ENCODE results near the gene UBE2E2.

Gene UBE2E2

DNA sequence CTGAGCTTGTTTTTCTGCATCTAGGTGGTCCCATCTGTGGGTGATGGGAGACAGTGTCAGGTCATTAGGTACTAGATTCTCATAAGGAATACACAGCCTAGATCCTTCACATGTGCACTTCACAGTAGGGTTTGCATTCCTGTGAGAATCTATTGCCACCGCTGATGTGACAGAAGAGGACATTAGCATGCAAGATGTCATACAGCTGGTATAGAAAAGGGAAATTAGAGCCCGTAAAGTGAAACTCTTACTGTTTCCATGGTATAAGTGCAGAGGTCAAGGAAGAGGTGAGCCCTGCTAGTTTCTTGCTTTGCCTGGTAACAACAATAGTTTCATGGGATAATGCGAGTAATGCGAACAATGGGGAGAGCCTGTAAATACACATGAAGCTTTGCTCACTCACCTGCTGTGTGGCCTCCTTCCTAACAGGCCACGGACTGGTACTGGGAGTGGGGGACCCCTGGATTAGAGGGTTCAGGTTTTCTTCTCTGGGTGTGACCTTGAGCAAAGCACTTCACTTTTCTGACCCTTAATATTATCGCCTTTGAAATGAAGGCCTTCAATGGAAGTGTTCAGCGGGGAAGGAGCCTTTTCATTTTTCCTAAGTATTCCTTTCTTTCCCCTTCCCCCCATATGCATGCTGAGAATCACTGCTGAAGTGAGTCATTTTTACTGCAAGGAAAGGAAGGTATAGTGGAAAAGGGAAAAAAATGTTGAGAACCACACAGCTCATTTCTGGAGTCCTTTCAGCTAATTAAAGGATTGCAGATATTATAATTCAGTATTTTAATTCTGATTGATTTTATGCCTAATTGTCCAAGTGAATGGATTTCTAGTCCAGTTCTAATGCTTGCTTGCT, 286.4 kb downstream of the UBE2E2 start:
- DNase-seq = no peak

DNA sequence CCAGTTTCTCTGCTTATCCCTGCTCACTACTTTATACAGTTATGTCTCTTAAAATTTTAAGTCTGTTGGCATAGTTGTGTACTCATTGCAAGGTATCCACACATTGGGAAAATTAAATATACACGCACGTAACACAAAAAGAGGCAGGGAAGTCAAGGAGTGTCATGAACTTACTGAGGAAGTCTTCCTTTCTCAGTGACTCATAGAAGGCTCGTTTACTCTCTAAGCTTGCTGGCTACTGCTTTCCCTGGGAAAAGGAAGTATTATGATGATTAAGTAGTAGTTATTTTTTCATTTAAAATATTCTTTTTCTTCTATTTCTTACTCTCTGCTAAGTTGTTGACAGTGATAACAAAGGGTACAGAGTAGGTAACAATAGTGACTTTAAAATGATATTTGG, 287.3 kb downstream of the UBE2E2 start:
- DNase-seq = no peak

DNA sequence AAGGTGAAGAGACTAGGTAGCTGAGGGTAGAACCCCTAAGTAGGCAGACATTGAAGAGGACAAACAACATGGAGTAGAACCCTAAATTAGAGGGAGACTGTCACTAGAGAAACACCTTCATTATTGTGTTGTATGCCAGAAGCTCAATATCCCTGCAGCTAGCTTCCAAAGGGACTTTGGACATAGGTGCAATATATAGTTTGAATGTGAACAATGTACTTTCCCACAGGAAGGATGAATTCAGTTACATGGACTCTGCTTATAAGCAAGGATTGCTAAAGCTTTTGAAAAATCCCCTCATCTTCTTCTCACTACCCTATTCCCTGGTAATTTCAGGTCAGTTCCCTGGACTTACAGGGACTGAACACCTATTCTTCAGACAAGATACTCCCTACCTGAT, 288.9 kb downstream of the UBE2E2 start:
- no peak for DNase-seq

DNA sequence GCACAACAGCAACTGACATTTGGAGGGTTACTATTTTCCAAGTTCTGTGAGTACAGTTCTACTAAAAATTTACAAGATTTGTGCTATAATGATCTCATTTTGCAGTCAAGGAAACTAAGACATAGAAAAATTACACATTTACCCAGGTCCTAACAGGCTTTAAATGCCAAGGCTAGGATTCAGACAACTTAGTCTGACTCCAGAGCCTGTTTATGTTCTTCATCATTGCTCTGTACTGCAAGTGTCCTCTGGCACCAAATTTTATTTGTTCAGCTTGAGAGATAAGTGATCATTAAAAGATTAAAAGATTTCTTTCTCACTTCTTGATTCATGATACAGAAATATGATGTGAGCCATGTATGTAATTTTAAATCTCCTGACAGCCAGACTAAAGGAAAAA, 290.8 kb downstream of the UBE2E2 start:
- no peak for DNase-seq

DNA sequence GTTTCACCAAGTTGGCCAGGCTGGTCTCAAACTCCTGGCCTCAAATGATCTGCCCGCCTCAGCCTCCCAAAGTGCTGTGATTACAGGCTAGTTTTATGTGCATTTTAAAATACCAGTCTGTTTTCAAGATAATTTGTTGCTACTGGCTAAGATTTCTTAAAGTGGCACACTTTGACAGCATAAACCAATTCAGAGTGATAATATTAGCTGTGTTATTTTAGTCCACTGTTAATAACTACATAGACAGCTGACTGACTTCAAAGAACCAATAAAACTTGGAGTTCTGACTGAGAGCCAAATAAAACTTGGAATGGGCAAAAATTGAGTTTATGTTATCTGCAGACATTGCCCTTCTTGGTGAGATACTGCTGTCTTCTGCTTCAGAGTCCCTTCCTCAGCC, 291.8 kb downstream of the UBE2E2 start:
- no peak for DNase-seq

DNA sequence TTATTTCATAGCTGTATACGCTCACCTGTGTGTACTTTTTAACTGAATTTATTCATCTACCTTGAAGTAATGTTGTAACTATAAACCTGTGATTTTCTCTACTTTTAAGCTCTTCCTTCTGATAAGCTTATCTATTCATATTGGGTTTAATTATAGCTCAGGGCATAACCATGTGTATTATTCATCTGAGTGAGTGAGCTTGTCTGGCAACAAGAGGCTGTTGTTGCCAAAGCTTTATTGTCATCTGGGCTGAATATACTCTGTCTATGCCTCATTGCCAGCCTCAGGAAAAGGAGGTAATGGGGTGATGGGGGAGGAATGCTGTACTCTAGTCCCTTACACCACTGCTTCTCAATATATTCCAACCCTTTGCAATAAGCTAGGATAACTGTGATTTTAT, 292.4 kb downstream of the UBE2E2 start:
- no peak for DNase-seq

DNA sequence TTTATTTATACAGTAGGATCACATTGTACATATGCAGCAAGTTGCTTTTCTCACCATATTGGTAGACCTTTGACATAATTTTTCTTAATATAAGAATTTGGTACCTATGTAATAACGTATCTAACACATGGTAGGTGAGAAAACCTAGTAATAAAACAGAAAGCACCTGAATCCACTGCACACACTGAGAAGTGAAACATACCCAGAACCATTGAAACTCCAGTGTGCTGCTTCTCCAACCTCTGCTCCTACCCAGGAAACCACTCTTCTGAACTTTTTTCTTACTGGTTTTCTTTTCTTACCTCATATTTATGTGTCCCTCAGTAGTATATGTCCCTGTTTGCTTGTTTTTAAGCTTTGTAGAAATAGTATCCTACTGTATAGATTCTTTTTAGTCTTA, 293.0 kb downstream of the UBE2E2 start:
- no peak for DNase-seq

DNA sequence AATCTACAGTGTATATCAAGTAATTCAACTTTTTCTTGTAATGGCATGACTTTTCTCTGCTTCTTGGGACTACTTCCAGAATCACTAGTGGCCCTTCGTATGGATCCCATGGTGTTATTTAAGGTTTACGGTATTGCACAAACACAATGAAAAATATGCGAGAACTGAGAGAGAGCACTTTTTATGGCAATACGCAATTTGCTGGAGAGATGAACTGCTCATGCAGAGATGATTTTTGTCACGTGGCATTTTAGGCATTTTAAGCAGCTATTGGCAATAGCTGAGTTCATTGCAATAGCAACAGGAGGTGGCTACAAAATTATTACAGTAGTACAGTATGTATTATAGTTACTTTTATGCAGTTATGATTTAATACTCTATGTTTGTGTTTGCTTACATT, 294.0 kb downstream of the UBE2E2 start:
- no peak for DNase-seq

DNA sequence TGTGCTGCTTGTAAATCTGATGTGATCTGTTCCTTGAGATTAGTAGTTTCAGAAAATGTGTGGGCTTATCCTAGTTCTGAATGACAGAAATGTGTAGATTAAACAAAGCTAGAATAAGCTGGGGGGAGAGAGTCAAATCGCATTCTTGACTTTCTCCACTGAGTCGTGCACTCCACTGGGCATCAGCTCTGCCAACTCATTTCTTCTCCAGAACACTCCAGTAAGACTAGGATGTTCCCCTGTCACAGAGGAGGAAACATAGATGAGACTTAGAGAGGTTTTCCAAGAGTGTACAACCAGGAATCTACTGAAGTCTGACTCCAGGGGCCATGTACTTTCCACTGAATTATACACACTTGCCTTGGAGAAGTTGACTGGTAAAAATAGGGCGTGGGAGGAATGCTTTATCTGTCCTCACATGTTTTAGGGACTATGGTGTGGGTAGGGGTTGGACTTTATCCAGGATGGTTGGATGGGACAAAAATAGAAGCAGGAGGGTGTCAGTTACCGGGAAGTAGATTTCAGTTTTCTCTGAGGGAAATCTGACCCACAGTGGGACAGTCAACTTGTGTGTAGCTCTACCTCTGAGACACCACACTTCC, 298.2 kb downstream of the UBE2E2 start:
- DNase-seq = no peak

DNA sequence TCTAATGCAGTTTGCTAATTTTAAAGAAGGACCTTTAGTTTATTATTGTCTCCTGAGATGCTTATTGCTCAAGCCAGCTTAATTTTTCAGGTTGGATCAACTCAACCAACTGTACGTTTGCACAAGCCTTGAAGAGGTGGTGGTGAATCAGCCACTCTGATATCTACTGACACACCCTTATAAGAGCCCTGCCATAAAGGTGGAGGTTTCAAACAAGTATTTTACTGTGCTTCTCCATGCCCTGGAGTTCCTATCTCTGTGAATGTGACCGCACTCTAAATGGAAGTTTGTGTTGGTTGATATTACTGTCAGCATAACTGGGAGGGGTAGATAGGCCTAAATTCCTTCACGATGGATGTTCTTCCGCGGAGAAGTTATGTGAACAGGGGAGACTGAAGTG, 305.3 kb downstream of the UBE2E2 start:
- DNase-seq = no peak

DNA sequence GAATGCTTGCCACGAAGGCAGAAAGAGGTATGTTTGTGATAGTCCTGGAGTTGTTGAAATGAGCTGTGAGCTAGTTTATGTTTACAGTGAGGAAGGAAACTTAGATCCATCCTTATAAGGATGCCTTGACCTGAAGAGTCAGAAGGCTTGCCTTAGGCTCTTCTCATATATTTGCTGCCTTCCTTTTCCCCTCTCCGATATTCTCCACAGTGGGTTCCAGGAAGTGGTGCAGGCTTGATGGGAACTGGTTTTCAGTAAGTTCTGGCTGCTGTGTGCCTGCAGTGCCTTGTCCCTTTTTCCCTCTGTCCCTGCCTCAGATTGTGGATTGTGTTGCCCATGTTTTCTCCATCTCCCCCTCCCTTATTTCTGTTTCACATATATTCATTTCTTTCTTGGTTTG, 315.3 kb downstream of the UBE2E2 start:
- no peak for DNase-seq

DNA sequence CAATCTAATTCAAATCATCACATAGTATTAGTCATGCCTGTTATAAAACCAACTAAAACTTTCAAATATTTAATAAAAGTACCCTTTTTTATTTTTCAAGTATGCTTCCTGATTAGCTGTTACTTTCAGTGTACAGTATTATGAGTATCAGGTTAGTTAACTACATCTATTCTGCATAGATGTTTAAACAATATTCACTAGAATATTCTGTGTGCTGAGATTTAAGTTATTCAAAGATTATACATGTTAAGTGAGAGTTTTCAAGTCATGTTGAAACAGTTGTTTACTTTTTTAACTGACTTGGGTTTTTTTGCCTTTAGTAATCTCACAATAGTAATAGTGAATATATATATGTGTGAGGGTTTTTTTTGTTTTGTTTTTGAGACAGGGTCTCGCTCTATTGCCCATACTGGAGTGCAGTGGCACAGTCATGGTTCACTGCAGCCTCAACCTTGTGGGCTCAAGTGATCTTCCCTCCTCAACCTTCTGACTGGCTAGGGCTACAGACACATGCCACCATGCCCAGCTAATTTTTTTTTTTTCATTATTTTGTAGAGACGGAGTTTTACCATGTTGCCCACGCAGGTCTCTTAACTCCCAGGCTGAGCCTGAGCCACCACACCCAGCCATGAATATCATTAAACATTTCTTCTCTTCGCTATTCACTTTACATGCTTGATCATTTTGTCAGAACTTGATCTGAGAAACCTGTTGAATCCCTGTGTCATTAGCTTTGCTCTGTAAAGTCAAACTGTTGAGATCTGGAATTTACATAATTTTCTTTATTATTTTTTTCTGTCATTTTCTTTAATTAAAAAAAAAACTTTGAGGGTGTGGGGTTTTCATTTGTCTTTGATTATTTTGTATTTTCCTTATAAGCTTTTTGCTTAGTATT, 316.4 kb downstream of the UBE2E2 start:
- DNase-seq = no peak

DNA sequence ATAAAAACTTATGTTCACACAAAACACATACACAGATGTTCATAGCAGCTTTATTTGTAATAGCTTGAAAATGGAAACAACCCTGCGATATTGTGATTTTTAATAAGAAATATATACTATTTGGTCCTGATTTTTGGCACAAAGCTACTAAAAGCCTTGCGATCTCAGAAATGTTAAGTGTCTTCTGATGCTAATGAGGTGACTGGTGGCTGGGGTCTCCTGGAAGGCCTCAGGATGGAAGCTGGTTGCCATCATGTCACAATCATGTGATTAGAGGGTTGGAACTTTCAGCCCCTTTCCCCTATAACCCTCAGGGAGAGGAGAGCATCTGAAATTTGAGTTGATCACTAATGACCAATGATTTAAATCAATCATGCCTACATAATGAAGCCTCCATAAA, 324.2 kb downstream of the UBE2E2 start:
- DNase-seq = no peak

DNA sequence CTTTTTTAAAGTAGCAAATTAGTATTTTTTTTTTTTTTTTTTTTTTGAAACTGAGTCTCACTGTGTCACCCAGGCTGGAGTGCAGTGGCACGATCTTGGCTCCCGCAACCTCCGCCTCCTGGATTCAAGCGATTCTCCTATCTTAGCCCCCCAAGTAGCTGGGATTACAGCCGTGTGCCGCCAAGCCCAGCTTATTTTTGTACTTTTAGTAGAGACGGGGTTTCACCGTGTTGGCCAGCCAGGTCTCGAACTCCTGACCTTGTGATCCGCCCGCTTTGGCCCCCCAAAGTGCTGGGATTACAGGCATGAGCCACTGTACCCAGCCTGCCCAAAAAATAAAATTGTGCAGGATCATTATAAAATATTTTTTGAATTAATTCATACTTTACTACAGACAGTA, 330.5 kb downstream of the UBE2E2 start:
- no peak for DNase-seq

DNA sequence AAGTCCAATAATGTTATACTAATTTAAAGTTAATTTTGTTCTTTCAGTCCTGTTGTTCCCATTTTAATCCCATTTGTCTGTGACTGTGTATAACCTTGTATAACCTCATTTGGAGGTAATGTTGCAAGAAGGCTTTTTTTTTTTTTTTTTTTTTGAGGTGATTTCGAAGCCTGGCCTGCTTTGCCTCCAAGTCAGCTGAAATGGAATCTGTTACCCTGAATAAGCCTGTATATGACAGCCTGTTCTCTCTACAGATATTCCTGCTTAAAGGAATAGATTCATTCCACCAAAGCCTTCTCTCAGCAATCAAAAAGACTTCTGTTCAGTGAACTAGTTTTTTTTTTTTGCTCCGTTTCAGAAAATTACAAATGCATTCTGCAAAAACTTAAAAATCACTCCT, 330.9 kb downstream of the UBE2E2 start:
- DNase-seq = no peak

DNA sequence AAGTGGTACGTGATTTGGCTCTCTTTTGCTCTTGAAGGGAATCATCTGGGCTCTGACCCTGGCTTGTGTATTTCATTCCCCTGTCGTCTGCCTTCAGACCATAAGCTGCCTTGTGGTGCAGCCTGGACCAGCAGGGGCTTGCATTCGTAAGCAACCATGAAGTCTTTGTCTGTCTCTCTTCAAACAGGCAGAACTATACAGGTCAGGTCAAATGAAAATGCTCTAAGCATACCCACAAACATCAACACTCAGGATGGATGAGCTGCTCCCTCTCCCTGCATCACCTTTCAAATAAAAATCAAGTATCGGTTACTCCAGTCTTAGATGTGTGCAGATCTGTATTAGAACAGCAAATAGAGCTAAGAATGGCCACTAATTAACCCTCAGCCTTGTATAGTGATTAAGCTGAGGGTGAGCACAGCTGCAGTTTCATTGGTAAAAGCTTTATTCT, 334.0 kb downstream of the UBE2E2 start:
- DNase-seq = no peak

DNA sequence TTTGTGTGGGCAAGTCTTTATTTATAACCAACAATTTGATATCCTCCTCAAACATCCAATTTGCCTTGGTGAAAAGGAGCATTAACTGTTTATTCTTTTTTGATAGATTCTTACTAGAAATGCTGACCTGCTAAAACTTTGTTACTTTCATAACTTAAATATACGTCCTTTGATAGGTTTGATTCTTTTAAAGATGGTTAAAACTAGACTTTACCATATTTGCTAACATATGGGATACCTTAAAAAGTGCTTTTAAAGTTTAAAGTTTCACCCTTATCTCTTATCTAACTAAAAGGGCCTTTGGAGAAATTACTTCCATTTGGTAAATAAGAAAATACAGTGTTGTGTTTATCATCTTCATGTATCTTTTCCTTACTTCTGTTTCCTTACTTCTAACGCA, 336.1 kb downstream of the UBE2E2 start:
- no peak for DNase-seq

DNA sequence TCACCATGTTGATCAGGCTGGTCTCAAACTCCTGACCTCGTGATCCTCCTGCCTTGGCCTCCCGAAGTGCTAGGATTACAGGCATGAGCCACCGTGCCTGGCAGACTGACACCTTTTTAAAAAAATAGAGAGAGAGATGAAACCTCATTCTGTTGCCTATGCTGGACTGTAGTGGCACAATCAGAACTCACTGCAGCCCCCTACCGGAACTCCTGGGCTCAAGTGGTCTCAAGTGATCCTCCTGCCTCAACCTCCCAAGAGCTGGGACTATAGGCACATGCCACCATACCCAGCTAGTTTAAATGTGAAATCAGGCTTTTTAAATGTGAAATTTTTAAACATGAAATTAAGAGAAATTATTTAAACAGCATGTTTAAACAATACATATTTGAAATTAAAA, 337.5 kb downstream of the UBE2E2 start:
- DNase-seq = no peak

DNA sequence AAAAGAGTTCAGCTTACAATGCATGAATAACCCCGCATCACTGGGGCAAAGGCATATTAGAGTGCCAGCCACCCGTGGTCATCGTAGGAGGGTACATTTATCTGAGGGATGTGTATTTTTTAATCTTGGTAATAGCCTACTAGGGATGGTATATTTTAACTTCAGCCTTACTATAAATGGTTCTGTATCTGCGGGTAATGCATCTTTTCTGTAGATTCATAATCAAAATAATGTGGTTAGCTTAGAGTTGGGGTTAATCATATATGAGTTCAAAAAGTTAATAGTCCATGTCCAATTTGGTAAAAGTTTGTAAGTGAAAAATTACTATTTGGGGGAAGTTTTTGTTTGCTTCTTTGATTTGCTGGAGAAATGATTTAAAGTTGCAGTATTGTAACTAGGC, 339.0 kb downstream of the UBE2E2 start:
- no peak for DNase-seq

DNA sequence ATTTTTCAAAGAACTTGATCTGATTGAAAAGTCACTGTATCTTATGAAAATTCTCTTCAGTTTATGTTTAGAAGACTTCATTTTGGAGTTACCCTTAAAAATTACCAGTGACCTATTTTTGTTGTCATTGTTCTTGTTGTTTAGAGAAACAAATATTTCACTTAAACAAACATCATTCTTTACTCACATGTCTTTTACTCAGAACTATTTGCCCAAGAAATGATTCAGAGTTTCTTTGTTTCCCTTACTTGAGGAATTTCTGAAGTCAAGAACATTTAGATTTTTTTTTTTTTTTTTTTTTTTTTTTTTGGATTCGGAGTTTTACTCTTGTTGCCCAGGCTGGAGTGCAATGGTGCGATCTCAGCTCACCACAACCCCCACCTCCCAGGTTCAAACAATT, 343.1 kb downstream of the UBE2E2 start:
- DNase-seq = no peak

DNA sequence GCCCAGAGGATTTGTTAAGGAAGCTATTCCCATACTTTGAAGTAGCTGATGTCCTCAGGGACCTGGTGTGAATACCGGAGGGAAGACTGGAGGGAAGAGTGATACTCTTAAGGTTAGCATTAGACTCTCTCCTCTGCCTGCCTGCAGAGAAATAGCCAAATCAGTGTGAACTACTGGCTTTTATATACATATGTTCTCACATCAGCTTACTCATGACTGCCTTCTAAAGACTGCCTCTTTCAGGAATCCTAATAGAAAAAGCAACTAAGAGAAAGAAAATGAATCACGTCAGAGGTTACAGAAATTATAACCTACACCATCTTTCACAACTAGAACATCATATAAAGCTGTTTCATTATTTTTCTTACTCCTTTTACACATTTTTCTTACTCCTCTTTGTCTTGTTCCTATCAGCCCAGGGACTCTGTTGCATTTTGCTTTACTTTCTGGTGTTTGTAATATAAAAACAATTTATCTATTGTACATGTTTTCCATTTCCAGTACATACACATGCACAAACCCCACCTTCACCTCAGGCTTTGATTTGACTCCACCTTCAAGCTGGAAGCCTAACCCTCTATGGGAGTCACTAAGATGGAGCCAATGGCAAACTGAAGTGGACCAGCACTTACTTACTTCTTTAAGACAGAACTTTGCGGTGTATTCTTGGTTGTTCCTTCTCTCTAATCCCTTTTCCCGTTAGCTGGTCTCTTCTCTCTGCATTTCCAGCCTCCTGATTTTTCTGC, 345.0 kb downstream of the UBE2E2 start:
- no peak for DNase-seq

DNA sequence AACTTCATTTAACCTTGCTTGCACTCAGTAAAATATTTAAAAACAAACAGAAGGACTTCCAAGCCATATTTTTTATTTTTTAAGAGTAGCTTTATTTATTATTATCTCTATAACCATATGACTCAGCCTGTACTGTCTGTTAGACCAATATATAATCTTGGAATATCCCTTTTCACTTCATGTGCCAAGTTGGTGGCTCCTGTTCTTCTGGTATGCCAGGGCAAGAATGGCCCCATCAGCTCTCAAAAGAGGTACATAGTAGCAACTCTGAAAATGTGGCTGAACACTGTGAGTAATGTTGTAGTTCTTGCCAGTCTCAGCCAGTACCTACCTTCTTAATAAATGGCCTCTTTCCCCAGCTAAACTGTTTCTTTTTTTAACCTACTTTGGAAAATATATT, 345.6 kb downstream of the UBE2E2 start:
- no peak for DNase-seq

Measured in GDM1 (cell line).